GM12878 (cell line): ENCODE measurements around the gene GLUL. TPM values are rescaled to one million over a fixed set of nuclear protein-coding genes. Genes with fewer than 3 reads are reported as not detected.
A peak's percentile ranks its signal among the peaks of the same experiment; 100 is the strongest.

Experiments
- BACH1 ChIP-seq: fragments of 450-650 bp; IDR thresholded peaks from 2 replicates; pipeline ENCODE4 v1.6.1; 2017; ENCODE audit warnings: mild to moderate bottlenecking, borderline replicate concordance
- BCL3 ChIP-seq: IDR thresholded peaks from 2 replicates; pipeline ENCODE4 v1.6.1; 2011; ENCODE audit warnings: borderline replicate concordance, low read depth, mild to moderate bottlenecking, moderate library complexity, low read length; ENCODE audit not compliant: insufficient read depth, poor library complexity, severe bottlenecking
- CHD2 ChIP-seq: IDR thresholded peaks from 2 replicates; pipeline ENCODE4 v1.6.1; 2011; ENCODE audit warnings: low read depth, low read length, improper control_type of control experiment, borderline replicate concordance
- CREB1 ChIP-seq: IDR thresholded peaks from 2 replicates; pipeline ENCODE4 v1.6.1; 2012; ENCODE audit warnings: low read depth, mild to moderate bottlenecking, inconsistent platforms
- CTCF ChIP-seq, 3 experiments: IDR thresholded peaks in 2 of 3; conservative IDR thresholded peaks in 1 of 3; 2 replicates each; pipeline ENCODE4 v1.5.1; 2011; ENCODE audit warnings: low read depth in 3 of 3, low read length in 3 of 3, mild to moderate bottlenecking in 3 of 3, control low read depth in 2 of 3, moderate library complexity in 2 of 3, inconsistent platforms in 1 of 3, mixed read lengths in 1 of 3; ENCODE audit not compliant: control insufficient read depth in 2 of 3, insufficient read depth in 1 of 3; ENCODE audit errors: extremely low read depth in 1 of 3
- GATAD2B ChIP-seq: fragments of 450-650 bp; conservative IDR thresholded peaks from 2 replicates; pipeline ENCODE4 v1.6.1; 2017; ENCODE audit warnings: low read depth, mild to moderate bottlenecking, moderate library complexity
- KLF5 ChIP-seq: fragments of 450-650 bp; IDR thresholded peaks from 2 replicates; pipeline ENCODE4 v1.6.1; 2014; ENCODE audit warnings: mild to moderate bottlenecking; ENCODE audit not compliant: partially characterized antibody
- MAX ChIP-seq: IDR thresholded peaks from 2 replicates; pipeline ENCODE4 v1.6.1; 2012; ENCODE audit warnings: low read depth, low read length, improper control_type of control experiment
- NBN ChIP-seq: fragments of 450-650 bp; IDR thresholded peaks from 2 replicates; pipeline ENCODE4 v1.6.1; 2016
- NKRF ChIP-seq: fragments of 450-650 bp; conservative IDR thresholded peaks from 2 replicates; pipeline ENCODE4 v1.6.1; 2017; ENCODE audit warnings: mild to moderate bottlenecking, moderate library complexity
- PKNOX1 ChIP-seq: fragments of 450-650 bp; IDR thresholded peaks from 2 replicates; pipeline ENCODE4 v1.6.1; 2016; ENCODE audit warnings: mild to moderate bottlenecking
- POLR2AphosphoS5 ChIP-seq: IDR thresholded peaks from 2 replicates; pipeline ENCODE4 v1.6.1; 2011; ENCODE audit warnings: mild to moderate bottlenecking, low read length, inconsistent platforms
- RUNX3 ChIP-seq: IDR thresholded peaks from 2 replicates; pipeline ENCODE4 v1.6.1; 2012; ENCODE audit warnings: low read length, inconsistent platforms
- SMAD5 ChIP-seq: IDR thresholded peaks from 2 replicates; pipeline ENCODE4 v1.6.1; 2016; ENCODE audit warnings: antibody characterized with exemption, low read depth
- SP1 ChIP-seq: IDR thresholded peaks from one replicate; pipeline ENCODE4 v1.6.1; 2011; ENCODE audit warnings: low read depth, low read length
- SRF ChIP-seq, 2 experiments: IDR thresholded peaks; 2 replicates each; pipeline ENCODE4 v1.6.1; 2011; ENCODE audit warnings: low read depth in 2 of 2, low read length in 2 of 2, mild to moderate bottlenecking in 1 of 2, moderate library complexity in 1 of 2
- TARDBP ChIP-seq: IDR thresholded peaks from 2 replicates; pipeline ENCODE4 v1.6.1; 2016; ENCODE audit warnings: borderline replicate concordance
- polyA plus RNA-seq, 11 experiments: library from polyadenylated mRNA; depleted of rRNA in 4 of 11; unstranded in 6 of 11; stranded (reverse) in 5 of 11; fragments of >200 nt; fragmentation: Nextera tagmentation in 4 of 11; fragmentation: Illumina TruSeq in 1 of 11; extraction: Ambion mirVana in 4 of 11; extraction: Trizol in 1 of 11; gene quantifications; 1 replicate in 1 of 11; 2 replicates in 10 of 11; pipeline versions ENCODE4 v1.2.1 to v1.2.3, GENCODE V29; 2011 to 2016; ENCODE audit warnings: inconsistent platforms in 2 of 11, missing spikeins in 2 of 11, low read depth in 1 of 11
- total RNA-seq, 4 experiments: library from RNA; depleted of rRNA in 3 of 4; stranded (reverse); fragments of >200 nt in 3 of 4; fragmentation: Illumina TruSeq in 1 of 4; extraction: Trizol in 1 of 4; gene quantifications; 2 replicates each; pipeline versions ENCODE4 v1.2.1 to v1.2.3, GENCODE V29; 2013 to 2021

GLUL gene
- total and polyA plus RNA-seq, 10 of the 15 experiments (the other 5 are each of a cell fraction or from before 2014, with no cell fraction given): 2.3 to 392 (median 164) TPM

- TF ChIP-seq SMAD5: peak; percentile 88; the same call in 1 of the 2 replicates
- peak; percentile 73 for TF ChIP-seq KLF5
- TF ChIP-seq PKNOX1: no peak
- TF ChIP-seq RUNX3: peak; percentile 41
- no peak for TF ChIP-seq SRF (IDR thresholded peaks at IDR 0.05; ENCODE audit: low read depth in 2 of 2, low read length in 2 of 2)
- peak; percentile 64; the same call in 1 of the 2 replicates for TF ChIP-seq BACH1
- peak; percentile 50; the same call in 1 of the 2 replicates for TF ChIP-seq NKRF
- peak; percentile 38; the same call in 1 of the 2 replicates for TF ChIP-seq GATAD2B
- TF ChIP-seq TARDBP: peak; percentile 36; the same call in 1 of the 2 replicates
- no peak for TF ChIP-seq MAX
- TF ChIP-seq NBN: no peak
- TF ChIP-seq POLR2AphosphoS5: peak; percentile 96
- peak in 1 of 3 experiments; percentile 36; a peak in 1 of 6 replicates for TF ChIP-seq CTCF (IDR thresholded peaks at IDR 0.05 in 2 of 3, conservative IDR thresholded peaks at IDR 0.05 in 1 of 3; ENCODE audit: control insufficient read depth in 2 of 3, extremely low read depth in 1 of 3, insufficient read depth in 1 of 3, low read depth in 3 of 3, low read length in 3 of 3)
- peak; percentile 62 for TF ChIP-seq CHD2
- TF ChIP-seq BCL3: peak; percentile 7
- TF ChIP-seq SP1: peak; percentile 41
- TF ChIP-seq CREB1: peak; percentile 20; the same call in 1 of the 2 replicates
These were observed at the start of gene GLUL (continued) for GRCh38 chr1:182391362-182392049.
